ENCODE measurements around the gene HP. TPM values are rescaled to one million over a fixed set of nuclear protein-coding genes. Genes with fewer than 3 reads are reported as not detected.

HP gene
- total RNA-seq, 1 donor from 2014 or later = not detected

- H3K9me3 Mint-ChIP-seq = no peaks in the 10 kb centered on the region
These were observed 24.6 kb upstream of the HP start for GRCh38 chr16:72029567-72030271.

GRCh38 chr16:72033437-72033836 is 20.9 kb upstream of the HP start:
- no peak overlapping the region for H3K4me3 Mint-ChIP-seq
- H3K9me3 Mint-ChIP-seq = no peaks in the 10 kb centered on the region
- no peaks in the 10 kb centered on the region for H3K27me3 Mint-ChIP-seq (ENCODE audit: low read depth)
- TF ChIP-seq CTCF (IDR thresholded peaks at IDR 0.05; ENCODE audit: unreplicated experiment) = no peak
- H3K36me3 Mint-ChIP-seq = peaks cover 5% of the 10 kb centered on the region
- no peaks in the 10 kb centered on the region for H3K4me1 Mint-ChIP-seq
- H3K27ac Mint-ChIP-seq = no peak overlapping the region
- no peak for DNase-seq (ENCODE audit: low spot score in 2 of 2, unreplicated experiment in 2 of 2)

More at GRCh38 chr16:72029567-72030271, 24.6 kb upstream of the HP start:
- no peak for TF ChIP-seq CTCF (IDR thresholded peaks at IDR 0.05; ENCODE audit: unreplicated experiment)
- Mint-ChIP-seq H3K27ac (no peak overlapping the region), H3K4me1 (no peaks in the 10 kb centered on the region), H3K27me3 (ENCODE audit: low read depth) (no peaks in the 10 kb centered on the region), H3K4me3 (no peak overlapping the region), H3K36me3 (peaks cover 13% of the 10 kb centered on the region)
- DNase-seq (ENCODE audit: low spot score in 2 of 2, unreplicated experiment in 2 of 2) = no peak

- Mint-ChIP-seq H3K27ac (no peak overlapping the region), H3K36me3 (peaks cover 6% of the 10 kb centered on the region), H3K9me3 (no peaks in the 10 kb centered on the region), H3K4me1 (no peaks in the 10 kb centered on the region), H3K27me3 (ENCODE audit: low read depth) (no peaks in the 10 kb centered on the region), H3K4me3 (no peak overlapping the region)
- TF ChIP-seq CTCF (IDR thresholded peaks at IDR 0.05; ENCODE audit: unreplicated experiment) = no peak
- DNase-seq (ENCODE audit: low spot score in 2 of 2, unreplicated experiment in 2 of 2) = no peak
These were observed 18.2 kb upstream of the HP start for GRCh38 chr16:72036098-72036497.

- Mint-ChIP-seq H3K27ac (no peak overlapping the region), H3K4me3 (no peak overlapping the region), H3K36me3 (peaks cover 6% of the 10 kb centered on the region), H3K4me1 (no peaks in the 10 kb centered on the region), H3K9me3 (no peaks in the 10 kb centered on the region), H3K27me3 (ENCODE audit: low read depth) (no peaks in the 10 kb centered on the region)
- DNase-seq (ENCODE audit: low spot score in 2 of 2, unreplicated experiment in 2 of 2) = no peak
- no peak for TF ChIP-seq CTCF (IDR thresholded peaks at IDR 0.05; ENCODE audit: unreplicated experiment)
These were observed 12.1 kb upstream of the HP start for GRCh38 chr16:72042157-72042660.

- H3K9me3 Mint-ChIP-seq = no peaks in the 10 kb centered on the region
- H3K4me3 Mint-ChIP-seq = no peak overlapping the region
- no peak for TF ChIP-seq CTCF (IDR thresholded peaks at IDR 0.05; ENCODE audit: unreplicated experiment)
- no peak overlapping the region for H3K27ac Mint-ChIP-seq
- no peaks in the 10 kb centered on the region for H3K4me1 Mint-ChIP-seq
- peaks cover 6% of the 10 kb centered on the region for H3K36me3 Mint-ChIP-seq
- no peaks in the 10 kb centered on the region for H3K27me3 Mint-ChIP-seq (ENCODE audit: low read depth)
- no peak for DNase-seq (ENCODE audit: low spot score in 2 of 2, unreplicated experiment in 2 of 2)
These were observed 11.2 kb upstream of the HP start for GRCh38 chr16:72043058-72043457.

Data from mesothelial cell of epicardium (in vitro differentiated cells).